Neural cell (in vitro differentiated cells): ENCODE data around the gene MAPK8IP3. TPM values are rescaled to one million over a fixed set of nuclear protein-coding genes. Genes with fewer than 3 reads are reported as not detected.

Source experiments
- H2AFZ ChIP-seq: fragments of 200-600, 300-800 bp; sonication (generic), shearing (Covaris generic); 2 replicates; pipeline ENCODE4 v1.6.0; 2014; ENCODE audit warnings: low read depth, mild to moderate bottlenecking, antibody characterized with exemption, low read length, moderate library complexity
- H3F3A ChIP-seq: fragments of 200-600 bp; shearing (Covaris generic); 2 replicates; pipeline ENCODE4 v1.6.1; 2016; ENCODE audit warnings: mild to moderate bottlenecking, moderate library complexity, mixed read lengths, antibody characterized with exemption, low read length; ENCODE audit not compliant: insufficient read depth, poor library complexity, severe bottlenecking
- H3K27ac ChIP-seq: fragments of 200-600, 300-800 bp; sonication (generic), shearing (Covaris generic); 2 replicates; pipeline ENCODE4 v1.5.1; 2014; ENCODE audit warnings: mild to moderate bottlenecking, low read length, moderate library complexity
- H3K27me3 ChIP-seq: fragments of 300-800, 200-600 bp; sonication (generic), shearing (Covaris generic); 2 replicates; pipeline ENCODE4 v1.6.0; 2014; ENCODE audit warnings: mild to moderate bottlenecking, low read depth, low read length, moderate library complexity; ENCODE audit not compliant: insufficient read depth
- H3K36me3 ChIP-seq: fragments of 300-800, 200-600 bp; sonication (generic), shearing (Covaris generic); 2 replicates; pipeline ENCODE4 v1.5.1; 2014; ENCODE audit warnings: mild to moderate bottlenecking, antibody characterized with exemption, low read length, moderate library complexity; ENCODE audit not compliant: insufficient read depth
- H3K4me2 ChIP-seq: fragments of 300-800, 200-600 bp; sonication (generic), shearing (Covaris generic); 2 replicates; pipeline ENCODE4 v1.6.0; 2014; ENCODE audit warnings: mild to moderate bottlenecking, low read length
- H3K4me3 ChIP-seq: fragments of 300-800, 200-600 bp; sonication (generic), shearing (Covaris generic); 2 replicates; pipeline ENCODE4 v1.5.1; 2014; ENCODE audit warnings: mild to moderate bottlenecking, low read length, moderate library complexity
- H3K79me2 ChIP-seq: fragments of 200-600 bp; shearing (Covaris generic); replicated peaks from 2 replicates; pipeline ENCODE4 v1.6.0; 2014; ENCODE audit warnings: mild to moderate bottlenecking, low read length, moderate library complexity; ENCODE audit not compliant: insufficient read depth
- H3K9ac ChIP-seq: fragments of 300-800, 200-600 bp; sonication (generic), shearing (Covaris generic); 2 replicates; pipeline ENCODE4 v1.6.1; 2016; ENCODE audit warnings: mild to moderate bottlenecking, low read length, mixed read lengths
- H3K9me2 ChIP-seq: fragments of 200-600 bp; shearing (Covaris generic); 2 replicates; pipeline ENCODE4 v1.6.1; 2016; ENCODE audit warnings: mild to moderate bottlenecking, low read length, mixed read lengths; ENCODE audit not compliant: insufficient read depth
- H3K9me3 ChIP-seq: fragments of 200-600, 300-800 bp; sonication (generic), shearing (Covaris generic); 2 replicates; pipeline ENCODE4 v1.6.1; 2016; ENCODE audit warnings: mild to moderate bottlenecking, mixed run types, low read length, moderate library complexity, mixed read lengths
- H4K20me1 ChIP-seq: fragments of 200-600 bp; shearing (Covaris generic); 2 replicates; pipeline ENCODE4 v1.6.1; 2016; ENCODE audit warnings: mild to moderate bottlenecking, mixed run types; ENCODE audit not compliant: insufficient read depth
- CTCF ChIP-seq: fragments of 450-650 bp; IDR thresholded peaks from 2 replicates; pipeline ENCODE4 v1.5.1; 2014; ENCODE audit warnings: antibody characterized with exemption, mild to moderate bottlenecking, moderate library complexity; ENCODE audit not compliant: poor library complexity, severe bottlenecking
- EP300 ChIP-seq: fragments of 450-650 bp; conservative IDR thresholded peaks from 2 replicates; pipeline ENCODE4 v1.6.1; 2014; ENCODE audit warnings: antibody characterized with exemption, mild to moderate bottlenecking, moderate library complexity; ENCODE audit not compliant: poor library complexity, severe bottlenecking
- EZH2 ChIP-seq: fragments of 200-600, 300-800 bp; shearing (Covaris generic), sonication (generic); IDR thresholded peaks from 2 replicates; pipeline ENCODE4 v1.6.1; 2014; ENCODE audit warnings: antibody characterized with exemption, low read length, borderline replicate concordance, mild to moderate bottlenecking; ENCODE audit not compliant: insufficient read depth, poor library complexity, severe bottlenecking
- MXI1 ChIP-seq: fragments of 450-650 bp; conservative IDR thresholded peaks from 2 replicates; pipeline ENCODE4 v1.6.1; 2014; ENCODE audit warnings: antibody characterized with exemption, mild to moderate bottlenecking; ENCODE audit not compliant: poor library complexity, severe bottlenecking
- POLR2AphosphoS5 ChIP-seq: IDR thresholded peaks from 2 replicates; pipeline ENCODE4 v1.6.1; 2012
- RAD21 ChIP-seq: fragments of 450-650 bp; conservative IDR thresholded peaks from 2 replicates; pipeline ENCODE4 v1.6.1; 2014; ENCODE audit warnings: antibody characterized with exemption, mild to moderate bottlenecking, moderate library complexity
- REST ChIP-seq: IDR thresholded peaks from 2 replicates; pipeline ENCODE4 v1.6.1; 2012; ENCODE audit warnings: borderline replicate concordance
- SMC3 ChIP-seq: fragments of 450-650 bp; conservative IDR thresholded peaks from 2 replicates; pipeline ENCODE4 v1.6.1; 2014; ENCODE audit warnings: antibody characterized with exemption, mild to moderate bottlenecking, moderate library complexity; ENCODE audit not compliant: poor library complexity
- TAF1 ChIP-seq: IDR thresholded peaks from 2 replicates; pipeline ENCODE4 v1.6.1; 2012; ENCODE audit warnings: low read depth
- polyA plus RNA-seq: library from polyadenylated mRNA; depleted of rRNA; stranded (reverse); fragments of >200 nt; gene quantifications from 2 replicates; pipeline ENCODE4 v1.2.3, GENCODE V29; 2014

The MAPK8IP3 gene
- polyA plus RNA-seq, 1 donor from 2014 or later, result 51.0 TPM

GRCh38 chr16:1818204-1818872 is 112.3 kb downstream of the MAPK8IP3 start:
- Histone ChIP-seq H3K79me2 (no peaks in the 10 kb centered on the region), H3K27me3 (no peaks in the 10 kb centered on the region), H3K9me3 (no peaks in the 10 kb centered on the region), H3K4me2 (no peak overlapping the region), H3K9ac (no peak overlapping the region), H3K4me3 (no peak overlapping the region), H2AFZ (no peak overlapping the region), H3K9me2 (no peaks in the 10 kb centered on the region), H3F3A (no peaks in the 10 kb centered on the region), H3K27ac (no peak overlapping the region), H3K36me3 (no peaks in the 10 kb centered on the region), H4K20me1 (no peaks in the 10 kb centered on the region)
- no peak for TF ChIP-seq RAD21
- TF ChIP-seq SMC3, result no peak
- no peak for TF ChIP-seq POLR2AphosphoS5
- TF ChIP-seq MXI1, result no peak
- TF ChIP-seq EZH2, result no peak
- TF ChIP-seq CTCF, result no peak
- TF ChIP-seq REST, result no peak
- no peak for TF ChIP-seq EP300
- no peak for TF ChIP-seq TAF1

DNA sequence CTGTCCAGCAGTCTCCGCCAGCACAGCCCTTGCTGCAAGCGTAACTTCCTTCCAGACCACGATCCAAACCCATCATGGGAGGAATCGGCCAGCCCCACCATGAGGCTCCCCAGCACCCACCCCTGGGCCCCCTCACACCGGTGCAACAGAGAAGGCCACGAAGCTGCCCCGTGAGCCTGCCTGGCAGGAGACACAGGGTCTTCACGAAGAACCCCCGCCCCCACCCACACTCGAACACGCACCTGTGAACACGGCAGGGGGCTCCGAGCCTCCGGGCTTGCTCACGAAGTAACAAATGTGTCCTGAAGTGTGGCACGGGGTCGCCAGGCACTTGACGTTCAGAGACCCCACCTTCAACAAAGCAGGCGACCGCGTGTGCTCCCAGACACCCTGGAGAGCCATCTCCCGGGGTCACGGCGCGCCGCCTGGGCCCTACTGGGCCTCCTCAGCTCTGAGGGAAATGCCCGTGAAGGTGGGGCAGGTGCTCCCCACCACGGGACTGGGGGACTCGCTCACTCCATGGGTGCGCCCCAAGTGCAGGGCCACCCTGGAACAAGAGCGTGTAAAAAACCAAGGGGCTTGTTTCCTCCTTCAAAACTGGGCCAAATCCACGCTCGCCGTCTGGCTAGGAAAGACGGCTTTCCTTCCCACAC is 113.0 kb downstream of the MAPK8IP3 start:
- Histone ChIP-seq H2AFZ (no peak overlapping the region), H3K4me3 (no peak overlapping the region), H3K9me2 (no peaks in the 10 kb centered on the region), H3F3A (no peaks in the 10 kb centered on the region), H3K27me3 (no peaks in the 10 kb centered on the region), H3K79me2 (no peaks in the 10 kb centered on the region), H3K4me2 (no peak overlapping the region), H3K36me3 (no peaks in the 10 kb centered on the region), H3K9ac (no peak overlapping the region), H4K20me1 (no peaks in the 10 kb centered on the region), H3K9me3 (no peaks in the 10 kb centered on the region), H3K27ac (no peak overlapping the region)
- no peak for TF ChIP-seq EP300
- TF ChIP-seq MXI1, result no peak
- TF ChIP-seq TAF1, result no peak
- TF ChIP-seq EZH2, result no peak
- no peak for TF ChIP-seq SMC3
